ENCODE measurements around the gene ACP6. TPM values are rescaled to one million over a fixed set of nuclear protein-coding genes. Genes with fewer than 3 reads are reported as not detected.
A peak's percentile ranks its signal among the peaks of the same experiment; 100 is the strongest.

ACP6 gene
- total RNA-seq, 8 experiments from 2014 or later, result 6.4 to 62.7 (median 14.3) TPM

DNA sequence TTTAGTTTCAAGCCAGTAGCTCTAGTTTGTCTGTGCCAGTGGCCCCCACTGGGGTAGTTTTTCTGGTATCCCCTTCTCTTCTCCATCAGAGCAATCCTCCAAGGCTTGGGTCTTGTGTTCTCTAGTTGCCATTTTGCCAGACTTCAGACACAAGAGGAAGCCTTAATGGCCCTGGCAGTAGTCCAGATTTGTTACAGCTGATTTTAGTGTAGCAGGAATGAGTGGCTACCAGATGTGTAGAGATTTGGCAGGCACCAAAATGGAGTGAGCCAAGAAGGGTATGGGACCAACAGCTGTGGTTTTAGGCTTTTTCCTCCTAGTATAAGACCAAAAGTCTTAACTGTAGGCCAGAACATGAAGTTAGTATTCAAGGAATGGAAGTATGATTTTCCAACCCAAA is 56.8 kb downstream of the ACP6 start:
- Histone ChIP-seq H3K4me3 (no peak overlapping the region), H3K27ac (no peak overlapping the region), H3K4me1 (replicated peaks in 1 of 2) (no peaks in the 10 kb centered on the region)
- in situ Hi-C loops (cut with MboI; ENCODE audit: low pct_unique_long_range_greater_than_20kb in 2 of 9, low sequenced_read_pairs in 9 of 9, unreplicated experiment in 9 of 9), result loop anchor here in 1 of 9 experiments (25.0 kb wide), 1 partner anchor 326 kb away; no protein-coding TSS in a partner anchor
- no peak for ATAC-seq (replicated peaks in 6 of 8)

DNA sequence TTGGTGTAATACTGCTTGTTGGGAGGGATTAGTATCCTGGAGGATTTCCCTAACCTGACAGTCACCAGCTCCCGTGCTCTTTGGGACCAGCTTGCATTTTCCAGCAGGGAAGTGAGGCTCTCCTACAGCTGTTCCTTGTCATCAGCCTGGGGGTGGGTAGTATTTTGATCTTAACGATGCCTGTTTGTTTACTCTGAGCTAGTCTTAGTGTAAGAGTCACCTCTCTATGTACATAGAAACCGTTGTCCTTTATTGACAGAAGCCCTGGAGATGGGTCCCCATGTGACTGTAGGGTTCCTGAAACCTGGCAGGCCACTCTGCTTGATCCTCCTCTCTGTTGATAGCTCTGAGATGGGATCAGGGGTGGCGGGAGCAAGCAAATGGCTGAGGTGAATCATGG is 58.0 kb downstream of the ACP6 start:
- peak in 4 of 8 experiments; percentile 35 to 90 (median 64) for ATAC-seq (replicated peaks in 6 of 8)
- WGBS, 10 experiments, result 40 to 91% (median 76%) methylated on average over 1 to 4 of the region's 4 CpGs; no CpG with 5 or more reads in 2 of the 10 experiments

DNA sequence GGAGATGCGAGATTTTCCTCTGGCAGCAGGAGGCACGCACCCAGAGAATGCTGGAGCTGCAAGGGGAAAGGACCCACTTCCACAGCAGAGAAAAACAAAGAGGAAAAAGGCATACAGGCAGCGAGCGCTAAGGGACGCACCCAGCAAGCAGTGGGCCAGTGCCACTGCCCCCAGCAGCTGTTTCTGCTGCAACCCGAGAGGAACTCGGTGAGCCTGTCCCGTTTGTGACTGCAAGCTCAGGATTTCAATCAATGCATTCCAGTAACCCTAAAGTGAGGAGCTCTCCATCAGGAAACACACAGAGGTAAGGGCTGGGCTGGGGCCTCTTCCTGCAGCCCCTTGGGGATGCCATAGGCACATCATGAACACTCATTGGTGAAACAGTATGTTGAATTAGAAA is 58.7 kb downstream of the ACP6 start:
- ATAC-seq (replicated peaks in 6 of 8), result no peak
- no peaks in the 10 kb centered on the region for H3K4me1 ChIP-seq (replicated peaks in 1 of 2)
- H3K4me3 ChIP-seq, result no peak overlapping the region
- in situ Hi-C loops (cut with MboI; ENCODE audit: low pct_unique_long_range_greater_than_20kb in 2 of 9, low sequenced_read_pairs in 9 of 9, unreplicated experiment in 9 of 9), result loop anchor here in 1 of 9 experiments (25.0 kb wide), 1 partner anchor 324 kb away; no protein-coding TSS in a partner anchor
- no peak overlapping the region for H3K27ac ChIP-seq
- 71 to 100% (median 89%) methylated on average over 1 to 8 of the region's 8 CpGs; no CpG with 5 or more reads in 3 of the 10 experiments for WGBS, 10 experiments

More for the DNA sequence above, 58.0 kb downstream of the ACP6 start:
- in situ Hi-C loops (cut with MboI; ENCODE audit: low pct_unique_long_range_greater_than_20kb in 2 of 9, low sequenced_read_pairs in 9 of 9, unreplicated experiment in 9 of 9), result loop anchor here in 1 of 9 experiments (25.0 kb wide), 1 partner anchor 325 kb away; no protein-coding TSS in a partner anchor
- Histone ChIP-seq H3K27ac (no peak overlapping the region), H3K4me1 (replicated peaks in 1 of 2) (no peaks in the 10 kb centered on the region), H3K4me3 (no peak overlapping the region)

DNA sequence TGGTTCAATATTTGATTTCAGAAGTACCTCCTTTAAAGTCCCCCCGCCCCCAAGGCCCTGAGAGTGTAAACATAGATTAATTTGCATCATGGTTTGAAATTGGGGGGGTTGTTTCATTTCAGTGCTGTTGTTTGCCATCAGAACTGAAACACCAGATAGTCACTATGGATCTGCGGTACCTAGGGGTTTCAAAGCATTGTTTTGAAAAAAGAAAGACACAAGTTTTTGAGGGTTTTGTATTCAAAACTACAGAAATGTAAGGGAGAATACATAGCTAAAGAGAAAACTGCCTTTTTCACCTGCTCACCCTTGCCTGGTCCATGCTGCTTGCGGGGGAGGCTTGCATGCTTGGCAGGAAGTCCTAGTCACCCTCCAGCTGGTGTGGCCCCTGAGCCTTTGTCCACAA is 59.3 kb downstream of the ACP6 start:
- Histone ChIP-seq H3K27ac (no peak overlapping the region), H3K4me1 (replicated peaks in 1 of 2) (no peaks in the 10 kb centered on the region), H3K4me3 (no peak overlapping the region)
- 94 to 100% (median 100%) methylated on average over 1 to 3 of the region's 3 CpGs; no CpG with 5 or more reads in 1 of the 10 experiments for WGBS, 10 experiments
- ATAC-seq (replicated peaks in 6 of 8), result no peak
- in situ Hi-C loops (cut with MboI; ENCODE audit: low pct_unique_long_range_greater_than_20kb in 2 of 9, low sequenced_read_pairs in 9 of 9, unreplicated experiment in 9 of 9), result loop anchor here in 1 of 9 experiments (25.0 kb wide), 1 partner anchor 324 kb away; no protein-coding TSS in a partner anchor

DNA sequence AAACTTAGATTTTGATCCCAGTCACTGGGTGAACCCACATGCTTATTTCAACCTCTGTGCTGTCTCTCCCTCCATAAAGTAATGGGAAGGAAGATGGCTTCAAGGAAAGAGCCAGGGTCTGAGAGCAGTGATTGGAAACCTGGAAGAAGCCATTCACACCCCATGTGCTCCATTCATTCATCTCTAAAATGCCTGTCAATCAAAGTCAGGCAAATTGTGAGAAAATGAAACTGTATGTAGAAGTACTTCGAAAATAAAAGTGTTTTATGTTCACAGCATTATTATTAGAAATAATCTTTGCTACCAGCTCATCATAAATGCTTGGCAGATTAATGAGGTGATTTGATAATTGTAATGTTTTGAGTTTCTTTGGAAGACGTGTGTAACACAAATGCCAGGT is 61.0 kb downstream of the ACP6 start:
- H3K27ac ChIP-seq, result no peak overlapping the region
- 0 to 100% (median 90%) methylated on average over 1 to 2 of the region's 2 CpGs; no CpG with 5 or more reads in 2 of the 10 experiments for WGBS, 10 experiments
- ATAC-seq (replicated peaks in 6 of 8), result no peak
- in situ Hi-C loops (cut with MboI; ENCODE audit: low pct_unique_long_range_greater_than_20kb in 2 of 9, low sequenced_read_pairs in 9 of 9, unreplicated experiment in 9 of 9), result loop anchor here in 1 of 9 experiments (25.0 kb wide), 1 partner anchor 322 kb away; no protein-coding TSS in a partner anchor
- H3K4me3 ChIP-seq, result no peak overlapping the region
- no peaks in the 10 kb centered on the region for H3K4me1 ChIP-seq (replicated peaks in 1 of 2)

DNA sequence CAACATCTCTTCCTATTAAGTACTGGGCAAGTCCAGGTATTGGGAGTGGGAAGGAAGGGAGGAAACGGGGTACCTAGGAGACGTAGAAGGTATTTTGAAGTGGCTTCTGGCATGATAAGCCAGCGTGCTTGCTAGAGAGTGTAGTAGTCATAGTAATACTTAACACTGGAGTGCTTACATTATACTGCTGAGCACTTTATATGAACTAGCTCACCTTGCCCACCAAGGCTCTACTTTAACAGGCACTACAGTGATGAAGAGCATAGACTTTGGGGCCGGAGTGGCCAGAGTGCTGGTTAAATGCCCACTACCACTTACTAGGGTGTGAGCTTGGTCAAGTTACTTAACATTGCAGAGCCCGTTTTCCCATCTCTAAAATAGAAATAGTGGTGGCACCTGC is 61.7 kb downstream of the ACP6 start:
- H3K4me1 ChIP-seq (replicated peaks in 1 of 2), result no peaks in the 10 kb centered on the region
- WGBS, 10 experiments, result 80 to 100% (median 93%) methylated on average over 1 to 5 of the region's 5 CpGs
- H3K27ac ChIP-seq, result no peak overlapping the region
- ATAC-seq (replicated peaks in 6 of 8), result peak in 1 of 8 experiments; percentile 70
- in situ Hi-C loops (cut with MboI; ENCODE audit: low pct_unique_long_range_greater_than_20kb in 2 of 9, low sequenced_read_pairs in 9 of 9, unreplicated experiment in 9 of 9), result loop anchor here in 1 of 9 experiments (25.0 kb wide), 1 partner anchor 321 kb away; no protein-coding TSS in a partner anchor
- no peak overlapping the region for H3K4me3 ChIP-seq

DNA sequence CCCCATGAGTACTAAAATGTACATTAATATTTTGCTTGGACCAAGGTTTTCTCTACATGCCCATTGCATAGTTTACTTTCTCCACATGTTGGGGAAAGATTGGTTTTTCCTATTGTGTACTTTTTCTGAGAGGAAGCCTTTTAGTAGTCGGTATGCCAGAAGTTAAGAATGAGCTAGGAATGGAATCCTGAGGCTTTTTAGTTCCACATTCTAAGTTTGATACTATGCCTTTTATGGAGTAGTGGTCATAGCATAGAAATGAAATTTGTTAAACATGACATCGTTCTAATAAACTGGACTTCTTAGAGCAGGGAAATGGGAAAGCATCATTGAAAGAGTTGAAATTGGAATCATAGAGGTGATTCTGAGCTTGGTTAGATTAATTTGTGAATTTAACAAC is 64.7 kb downstream of the ACP6 start:
- no peak overlapping the region for H3K27ac ChIP-seq
- 71 to 100% (median 88%) methylated on average over 1 to 2 of the region's 2 CpGs; no CpG with 5 or more reads in 1 of the 10 experiments for WGBS, 10 experiments
- H3K4me3 ChIP-seq, result no peak overlapping the region
- in situ Hi-C loops (cut with MboI; ENCODE audit: low pct_unique_long_range_greater_than_20kb in 2 of 9, low sequenced_read_pairs in 9 of 9, unreplicated experiment in 9 of 9), result loop anchor here in 1 of 9 experiments (25.0 kb wide), 1 partner anchor 318 kb away; no protein-coding TSS in a partner anchor
- ATAC-seq (replicated peaks in 6 of 8), result no peak
- H3K4me1 ChIP-seq (replicated peaks in 1 of 2), result peaks cover 8 to 9% of the 10 kb centered on the region in 2 donors

DNA sequence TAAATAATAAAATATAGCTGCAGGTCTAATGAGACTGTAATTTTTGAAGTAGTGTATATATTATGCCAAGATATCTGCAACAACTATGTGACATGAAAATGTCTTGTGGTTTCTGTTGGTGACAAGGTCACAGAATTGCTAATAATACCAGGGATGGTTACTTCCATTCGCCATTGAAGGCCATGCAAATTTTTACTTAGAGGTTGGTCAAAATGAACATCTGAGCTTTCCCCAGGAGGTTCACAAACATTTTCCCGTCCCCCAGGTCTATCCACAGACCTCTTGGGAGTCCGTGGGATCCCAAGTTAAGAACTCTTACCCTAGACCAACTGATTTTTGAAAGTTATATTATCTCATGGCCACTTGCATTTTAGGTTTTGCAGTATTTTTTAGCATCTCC is 66.3 kb downstream of the ACP6 start:
- 20 to 100% (median 92%) methylated on average over 1 to 3 of the region's 3 CpGs for WGBS, 10 experiments
- Histone ChIP-seq H3K4me3 (no peak overlapping the region), H3K4me1 (replicated peaks in 1 of 2) (peaks cover 9% of the 10 kb centered on the region in 2 donors), H3K27ac (no peak overlapping the region)
- in situ Hi-C loops (cut with MboI; ENCODE audit: low pct_unique_long_range_greater_than_20kb in 2 of 9, low sequenced_read_pairs in 9 of 9, unreplicated experiment in 9 of 9), result loop anchor here in 1 of 9 experiments (25.0 kb wide), 1 partner anchor 317 kb away; no protein-coding TSS in a partner anchor
- ATAC-seq (replicated peaks in 6 of 8), result no peak

DNA sequence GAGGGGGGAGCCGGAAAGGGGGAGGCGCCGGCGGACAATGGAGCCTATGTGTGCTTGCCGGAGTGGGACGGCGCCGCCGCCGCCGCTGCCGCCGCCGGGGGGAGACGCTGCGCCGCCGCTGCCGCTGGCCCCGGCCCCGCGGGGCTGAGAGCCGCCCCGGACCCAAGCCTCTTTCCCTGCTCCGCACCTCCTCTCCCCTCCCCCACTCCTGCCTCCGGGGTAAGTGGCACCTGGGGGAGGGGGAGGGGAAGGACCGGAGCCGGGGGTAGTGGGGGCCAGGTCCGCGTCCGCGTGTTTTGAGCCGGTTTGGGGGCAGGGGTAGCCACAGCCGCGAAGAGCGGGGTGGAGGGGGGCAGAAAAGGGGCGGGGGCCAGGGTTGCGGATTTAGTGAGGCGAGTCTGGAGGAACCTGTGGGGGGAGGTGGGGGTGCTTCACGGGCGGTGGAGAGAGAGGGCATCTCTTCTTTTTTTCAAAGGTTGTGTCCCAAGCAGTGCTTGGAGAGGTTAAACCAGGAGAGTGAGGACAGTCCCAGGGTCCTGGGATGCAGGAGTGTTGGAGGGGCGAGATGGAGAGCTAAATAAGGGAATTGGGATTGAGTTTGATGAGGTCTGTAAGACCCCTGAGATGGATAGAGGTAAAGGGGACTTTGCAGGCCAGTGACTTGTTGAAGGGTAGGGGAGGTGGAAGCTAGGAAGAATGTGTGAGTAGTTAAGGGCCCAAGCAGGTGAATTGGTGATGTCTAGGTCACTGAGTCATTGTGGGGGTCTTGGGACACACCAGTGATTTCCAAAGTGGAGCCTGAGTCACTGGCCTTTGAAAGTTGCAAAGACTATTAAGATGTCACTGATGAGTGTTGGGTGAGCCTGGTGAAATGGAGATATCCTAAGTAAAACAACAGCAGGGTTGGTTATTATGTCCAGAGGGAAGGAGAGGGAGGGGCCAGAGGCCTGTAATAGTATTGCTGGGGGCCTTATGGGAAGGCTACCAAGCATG is 69.9 kb downstream of the ACP6 start:
- peak overlapping the region; percentile 86 to 91 for H3K27ac ChIP-seq

DNA sequence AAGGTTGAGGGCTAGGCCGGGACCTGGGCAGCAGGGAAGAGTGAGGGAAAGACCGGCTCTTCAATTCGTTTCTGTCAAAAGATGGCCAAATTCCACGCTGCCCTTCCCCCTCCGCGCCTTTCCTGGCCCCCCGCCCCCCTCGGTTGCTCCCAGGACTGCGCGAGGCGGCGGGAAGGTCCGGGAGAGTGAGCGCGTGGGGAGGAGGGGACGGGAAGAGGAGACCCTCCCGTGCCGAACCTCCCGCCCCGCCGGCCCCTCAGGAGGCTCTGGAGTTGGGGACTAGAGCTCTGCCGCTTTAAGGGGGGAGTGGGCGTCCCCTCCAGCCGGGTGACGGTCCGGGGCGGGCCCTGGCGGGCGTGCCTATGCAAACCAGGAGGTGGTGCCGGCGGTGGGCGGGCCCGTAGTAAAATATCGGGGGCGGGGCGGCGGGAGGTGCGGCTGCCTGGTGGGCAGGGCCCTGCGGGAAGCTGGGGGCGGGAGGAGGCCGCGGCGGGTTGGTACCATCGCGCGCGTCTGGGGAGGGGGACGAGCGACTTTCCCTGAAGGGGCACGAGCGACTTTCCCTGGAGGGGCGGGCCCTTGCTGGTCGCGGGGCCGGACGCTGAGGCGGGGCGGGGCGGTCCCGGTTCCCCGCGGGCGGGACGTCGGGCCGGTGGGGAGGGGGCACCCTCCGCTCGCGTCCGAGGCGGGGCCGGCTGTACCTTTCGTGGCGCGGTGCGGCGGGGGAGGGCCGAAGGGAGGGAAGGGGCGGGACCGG is 70.8 kb downstream of the ACP6 start:
- H3K27ac ChIP-seq, result peak overlapping the region; percentile 86 to 91
- in situ Hi-C loops (cut with MboI; ENCODE audit: low pct_unique_long_range_greater_than_20kb in 2 of 9, low sequenced_read_pairs in 9 of 9, unreplicated experiment in 9 of 9), result loop anchor here in 2 of 9 experiments (25.0 kb wide), 2 partner anchors 88 to 312 kb away; no protein-coding TSS in a partner anchor
- peaks cover 9 to 18% of the 10 kb centered on the region in 2 donors for H3K4me1 ChIP-seq (replicated peaks in 1 of 2)
- ATAC-seq (replicated peaks in 6 of 8), result peak; percentile 80 to 87 (median 84)
- peak overlapping the region; percentile 66 to 94 (median 77) for H3K4me3 ChIP-seq
- WGBS, 10 experiments, result 0% methylated on average over 1 to 8 of the region's 80 CpGs; no CpG with 5 or more reads in 7 of the 10 experiments

More for the DNA sequence above, 69.9 kb downstream of the ACP6 start:
- 0 to 50% (median 17%) methylated on average over 1 of the region's 42 CpGs; no CpG with 5 or more reads in 5 of the 10 experiments for WGBS, 10 experiments
- peak in 4 of 8 experiments; percentile 0 to 4 (median 2) for ATAC-seq (replicated peaks in 6 of 8)
- Histone ChIP-seq H3K4me1 (replicated peaks in 1 of 2) (peaks cover 9 to 18% of the 10 kb centered on the region in 2 donors), H3K4me3 (peak overlapping the region; percentile 66 to 94 (median 77))
- in situ Hi-C loops (cut with MboI; ENCODE audit: low pct_unique_long_range_greater_than_20kb in 2 of 9, low sequenced_read_pairs in 9 of 9, unreplicated experiment in 9 of 9), result loop anchor here in 1 of 9 experiments (25.0 kb wide), 1 partner anchor 313 kb away; no protein-coding TSS in a partner anchor

DNA sequence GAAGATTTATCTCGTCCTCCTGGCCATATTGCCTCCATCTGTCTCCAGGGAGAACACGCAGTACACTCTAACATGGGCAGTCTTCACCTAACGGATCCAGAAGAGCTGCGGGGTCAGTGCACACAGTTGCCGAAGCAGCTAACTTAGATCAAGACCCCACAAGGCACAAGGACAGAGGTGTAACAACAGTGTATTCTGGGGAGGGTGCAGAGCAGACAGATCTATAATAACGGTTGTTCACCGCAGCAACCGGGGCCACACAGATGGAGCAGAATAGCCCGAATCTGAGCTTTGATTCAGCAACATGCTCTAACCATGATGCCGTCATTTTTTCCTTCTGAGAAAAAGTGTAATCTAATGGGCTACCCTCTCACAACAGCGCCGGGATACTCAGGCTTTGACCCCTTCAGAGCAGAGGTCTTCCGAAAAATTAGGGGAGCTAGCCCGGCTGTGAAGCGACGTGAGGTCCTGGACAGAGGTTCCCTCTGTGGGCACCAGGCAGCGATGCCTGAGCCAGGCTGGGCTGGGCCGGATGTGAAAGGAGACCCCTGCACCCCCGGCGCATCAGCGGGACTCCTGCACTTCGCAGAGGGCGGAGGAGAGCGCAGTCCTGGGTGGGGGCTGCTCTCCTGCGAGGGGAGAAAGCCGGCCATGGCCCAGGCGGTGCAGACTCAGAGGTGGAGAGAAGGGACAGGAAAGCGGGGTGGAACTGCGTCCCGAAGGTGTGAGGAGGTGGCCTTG is 71.5 kb downstream of the ACP6 start:
- in situ Hi-C loops (cut with MboI; ENCODE audit: low pct_unique_long_range_greater_than_20kb in 2 of 9, low sequenced_read_pairs in 9 of 9, unreplicated experiment in 9 of 9), result loop anchor here in 1 of 9 experiments (25.0 kb wide), 1 partner anchor 89 kb away; no protein-coding TSS in a partner anchor
- WGBS, 10 experiments, result 0 to 24% (median 1%) methylated on average over 1 to 19 of the region's 30 CpGs; no CpG with 5 or more reads in 2 of the 10 experiments
- ATAC-seq (replicated peaks in 6 of 8), result peak; percentile 8 to 51 (median 42)
- Histone ChIP-seq H3K27ac (peak overlapping the region; percentile 84 to 91), H3K4me1 (replicated peaks in 1 of 2) (peaks cover 9 to 18% of the 10 kb centered on the region in 2 donors), H3K4me3 (peak overlapping the region; percentile 66 to 94 (median 77))

Data from motor neuron (in vitro differentiated cells).